Endothelial cell of umbilical vein (primary cell): ENCODE results near the gene EID2B. TPM values are rescaled to one million over a fixed set of nuclear protein-coding genes. Genes with fewer than 3 reads are reported as not detected.

ENCODE experiments used
- BruUV-seq: library from RNA; stranded (reverse); fragments of 400-500 nt; replicated peaks from 2 replicates; lab custom pipeline; 2021; lab: Mats Ljungman, UMichigan
- CTCF ChIA-PET: fragments of 300-600, 350-600 bp; sonication (Branson Sonifier 250); formaldehyde crosslinking; loops from one replicate; lab custom pipeline; 2021; ENCODE audit warnings: antibody characterized with exemption, inconsistent platforms; lab: Charles Lee
- POLR2A ChIA-PET: fragments of 300-600, 350-600 bp; sonication (Branson Sonifier 250); formaldehyde crosslinking; loops from one replicate; lab custom pipeline; 2021; ENCODE audit warnings: antibody characterized with exemption, inconsistent platforms; lab: Charles Lee
- DNase-seq: peaks from one replicate; pipeline ENCODE4 v3.0.0-alpha.2; 2011; ENCODE audit warnings: low read depth, low spot score
- FAIRE-seq: peaks from 2 replicates; lab custom pipeline; 2011; peaks lifted over from hg19 to GRCh38; lab: Jason Lieb, UNC
- H2AFZ ChIP-seq: 2 replicates; pipeline ENCODE4 v1.6.0; 2012; ENCODE audit warnings: low read depth, low read length, control low read depth, inconsistent platforms
- H3K27ac ChIP-seq: 2 replicates; pipeline ENCODE4 v1.5.1; 2011; ENCODE audit warnings: low read depth, mild to moderate bottlenecking, control low read depth, low read length, moderate library complexity; ENCODE audit not compliant: insufficient read depth
- H3K27me3 ChIP-seq, 2 experiments: 2 replicates each; pipeline versions ENCODE4 v1.6.0 to v1.6.1; 2011; ENCODE audit warnings: low read length in 2 of 2, mixed read lengths in 1 of 2; ENCODE audit not compliant: control insufficient read depth in 2 of 2, insufficient read depth in 2 of 2
- H3K36me3 ChIP-seq, 2 experiments: 2 replicates in 1 of 2; 3 replicates in 1 of 2; pipeline ENCODE4 v1.5.1; 2011; ENCODE audit warnings: low read length in 2 of 2, mild to moderate bottlenecking in 1 of 2, moderate library complexity in 1 of 2; ENCODE audit not compliant: control insufficient read depth in 2 of 2, insufficient read depth in 2 of 2; ENCODE audit errors: extremely low read depth in 1 of 2
- H3K4me1 ChIP-seq: 3 replicates; pipeline ENCODE4 v1.5.1; 2011; ENCODE audit warnings: mild to moderate bottlenecking, low read length; ENCODE audit not compliant: control insufficient read depth, insufficient read depth; ENCODE audit errors: extremely low read depth
- H3K4me2 ChIP-seq: 2 replicates; pipeline ENCODE4 v1.6.1; 2011; ENCODE audit warnings: low read length, control low read depth, mixed read lengths; ENCODE audit not compliant: insufficient read depth
- H3K4me3 ChIP-seq, 3 experiments: fragments of 200-600 bp in 1 of 3; sonication (generic), shearing (Covaris generic) in 1 of 3; replicated peaks in 1 of 3; 2 replicates each; pipeline ENCODE4 v1.5.1; 2011 to 2016; ENCODE audit warnings: control low read depth in 3 of 3, low read length in 3 of 3, mild to moderate bottlenecking in 2 of 3, inconsistent platforms in 1 of 3, low read depth in 1 of 3, moderate library complexity in 1 of 3; ENCODE audit not compliant: insufficient read depth in 1 of 3
- H3K79me2 ChIP-seq: 2 replicates; pipeline ENCODE4 v1.6.0; 2012; ENCODE audit warnings: low read length, inconsistent platforms; ENCODE audit not compliant: control insufficient read depth, insufficient read depth
- H3K9ac ChIP-seq: replicated peaks from 2 replicates; pipeline ENCODE3; 2011; ENCODE audit warnings: low read length, control low read depth; ENCODE audit not compliant: insufficient read depth; ENCODE audit errors: extremely low read depth
- H3K9me1 ChIP-seq: replicated peaks from 3 replicates; pipeline ENCODE4 v1.6.0; 2011; ENCODE audit warnings: mild to moderate bottlenecking, low read length; ENCODE audit not compliant: control insufficient read depth, insufficient read depth; ENCODE audit errors: extremely low read depth
- H3K9me3 ChIP-seq: replicated peaks from 2 replicates; pipeline ENCODE4 v1.5.1; 2012; ENCODE audit warnings: low read length, inconsistent platforms; ENCODE audit not compliant: control insufficient read depth, insufficient read depth
- H4K20me1 ChIP-seq: replicated peaks from 2 replicates; pipeline ENCODE3; 2011; ENCODE audit warnings: mild to moderate bottlenecking, low read length; ENCODE audit not compliant: control insufficient read depth, insufficient read depth; ENCODE audit errors: extremely low read depth
- EZH2 ChIP-seq: IDR thresholded peaks from 2 replicates; pipeline ENCODE4 v1.6.1; 2012; ENCODE audit warnings: borderline replicate concordance, low read depth, mild to moderate bottlenecking, moderate library complexity, low read length, inconsistent platforms; ENCODE audit not compliant: severe bottlenecking
- FOS ChIP-seq: IDR thresholded peaks from 2 replicates; pipeline ENCODE4 v1.6.1; 2011; ENCODE audit warnings: mild to moderate bottlenecking, low read length, moderate library complexity, borderline replicate concordance; ENCODE audit not compliant: insufficient read depth
- GATA2 ChIP-seq: IDR thresholded peaks from 2 replicates; pipeline ENCODE4 v1.7.0; 2011; ENCODE audit warnings: low read depth, mild to moderate bottlenecking, moderate library complexity, mixed read lengths, low read length; ENCODE audit not compliant: insufficient read length, insufficient read depth
- JUN ChIP-seq: IDR thresholded peaks from 2 replicates; pipeline ENCODE4 v1.6.1; 2011; ENCODE audit warnings: borderline replicate concordance, low read depth; ENCODE audit not compliant: insufficient read length, insufficient read depth
- MYC ChIP-seq: IDR thresholded peaks from one replicate; pipeline ENCODE4 v1.6.1; 2011; ENCODE audit warnings: mild to moderate bottlenecking, low read depth, low read length
- POLR2A ChIP-seq: IDR thresholded peaks from 2 replicates; pipeline ENCODE4 v1.6.1; 2012; ENCODE audit warnings: low read depth, mild to moderate bottlenecking, control low read depth, low read length
- POLR2AphosphoS5 ChIP-seq: IDR thresholded peaks from 2 replicates; pipeline ENCODE4 v1.6.1; 2012; ENCODE audit warnings: low read depth, mild to moderate bottlenecking, control low read depth, low read length, moderate library complexity; ENCODE audit not compliant: insufficient read depth
- dilution Hi-C: fragments of 300-500 bp; cut with MboI; formaldehyde crosslinking; loops from one replicate; pipeline ENCODE4 v1.15.0; 2019; ENCODE audit warnings: low sequenced_read_pairs; ENCODE audit not compliant: extremely low pct_ligation_motif_present
- intact Hi-C: fragments of 100-400 bp; cut with micrococcal nuclease; formaldehyde crosslinking; loops from one replicate; pipeline ENCODE4 v1.10.0; 2022
- polyA plus RNA-seq, 4 experiments: library from polyadenylated mRNA; depleted of rRNA in 3 of 4; stranded (reverse) in 3 of 4; unstranded in 1 of 4; fragments of >200 nt; gene quantifications; 2 replicates each; pipeline versions ENCODE4 v1.2.1 to v1.2.3, GENCODE V29; 2011 to 2012; ENCODE audit warnings: missing spikeins in 1 of 4
- total RNA-seq: library from RNA; stranded (reverse); gene quantifications from 2 replicates; pipeline ENCODE4 v1.2.3, GENCODE V29; 2021
- TF ChIP-seq, protein P1 (sequence below), 2 donors: IDR thresholded peaks; 1 replicate in 1 of 2; 2 replicates in 1 of 2; pipeline ENCODE4 v1.5.1; 2011; ENCODE audit warnings: low read length in 2 of 2, mild to moderate bottlenecking in 2 of 2, moderate library complexity in 2 of 2, control low read depth in 1 of 2, inconsistent platforms in 1 of 2, low read depth in 1 of 2; ENCODE audit not compliant: insufficient read depth in 1 of 2; ENCODE audit errors: extremely low read depth in 1 of 2
- TF ChIP-seq, protein P2 (sequence below): IDR thresholded peaks from 2 replicates; pipeline ENCODE4 v1.6.1; 2011; ENCODE audit not compliant: insufficient read depth, insufficient read length

Gene EID2B
- total and polyA plus RNA-seq, 2 donors (not counting 3 experiments of a cell fraction or from before 2014, with no cell fraction given), result 1.7 to 3.9 TPM

DNA sequence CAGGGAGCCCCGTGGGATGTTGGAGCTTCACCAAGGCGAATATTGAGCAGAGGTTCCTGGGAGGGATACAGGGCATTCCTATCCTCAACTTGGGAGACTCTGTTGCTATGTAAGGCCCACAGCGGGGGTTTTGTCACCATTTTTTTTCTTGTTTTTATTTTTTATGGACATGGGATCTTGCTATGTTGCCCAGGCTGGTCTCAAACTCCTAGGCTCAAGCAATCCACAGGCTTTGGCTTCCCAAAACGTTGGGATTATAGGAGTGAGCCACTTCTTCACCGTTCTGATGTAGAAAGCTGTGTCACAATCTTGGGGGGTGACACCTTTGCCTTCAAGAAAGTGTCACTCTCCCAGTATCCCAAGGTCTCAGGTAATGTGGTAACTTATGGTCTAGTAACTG is 31.3 kb downstream of the EID2B start:
- Histone ChIP-seq H3K27ac (no peak overlapping the region), H3K4me2 (no peak overlapping the region), H4K20me1 (no peaks in the 10 kb centered on the region), H3K9me3 (no peaks in the 10 kb centered on the region), H3K9ac (no peak overlapping the region), H3K9me1 (no peaks in the 10 kb centered on the region), H3K4me1 (peaks cover 9% of the 10 kb centered on the region), H2AFZ (no peak overlapping the region), H3K79me2 (no peaks in the 10 kb centered on the region), H3K36me3 (no peaks in the 10 kb centered on the region), H3K4me3 (no peak overlapping the region), H3K27me3 (peaks cover 25 to 28% of the 10 kb centered on the region in 2 experiments)
- no peak for FAIRE-seq
- CTCF ChIA-PET, result interaction anchor here (0.7 to 1.1 kb wide), 2 partner anchors 27 to 171 kb away, joined by 3 to 7 read pairs; no protein-coding TSS in a partner anchor
- POLR2A ChIA-PET, result no interaction called here
- TF ChIP-seq POLR2AphosphoS5 (no peak), POLR2A (no peak), FOS (no peak), EZH2 (no peak), MYC (no peak), GATA2 (no peak), JUN (no peak)
- TF ChIP-seq, protein P1, sequence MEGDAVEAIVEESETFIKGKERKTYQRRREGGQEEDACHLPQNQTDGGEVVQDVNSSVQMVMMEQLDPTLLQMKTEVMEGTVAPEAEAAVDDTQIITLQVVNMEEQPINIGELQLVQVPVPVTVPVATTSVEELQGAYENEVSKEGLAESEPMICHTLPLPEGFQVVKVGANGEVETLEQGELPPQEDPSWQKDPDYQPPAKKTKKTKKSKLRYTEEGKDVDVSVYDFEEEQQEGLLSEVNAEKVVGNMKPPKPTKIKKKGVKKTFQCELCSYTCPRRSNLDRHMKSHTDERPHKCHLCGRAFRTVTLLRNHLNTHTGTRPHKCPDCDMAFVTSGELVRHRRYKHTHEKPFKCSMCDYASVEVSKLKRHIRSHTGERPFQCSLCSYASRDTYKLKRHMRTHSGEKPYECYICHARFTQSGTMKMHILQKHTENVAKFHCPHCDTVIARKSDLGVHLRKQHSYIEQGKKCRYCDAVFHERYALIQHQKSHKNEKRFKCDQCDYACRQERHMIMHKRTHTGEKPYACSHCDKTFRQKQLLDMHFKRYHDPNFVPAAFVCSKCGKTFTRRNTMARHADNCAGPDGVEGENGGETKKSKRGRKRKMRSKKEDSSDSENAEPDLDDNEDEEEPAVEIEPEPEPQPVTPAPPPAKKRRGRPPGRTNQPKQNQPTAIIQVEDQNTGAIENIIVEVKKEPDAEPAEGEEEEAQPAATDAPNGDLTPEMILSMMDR (IDR thresholded peaks at IDR 0.05; ENCODE audit: extremely low read depth in 1 of 2, insufficient read depth in 1 of 2, low read depth in 1 of 2, low read length in 2 of 2), result no peak
- TF ChIP-seq, protein P2, sequence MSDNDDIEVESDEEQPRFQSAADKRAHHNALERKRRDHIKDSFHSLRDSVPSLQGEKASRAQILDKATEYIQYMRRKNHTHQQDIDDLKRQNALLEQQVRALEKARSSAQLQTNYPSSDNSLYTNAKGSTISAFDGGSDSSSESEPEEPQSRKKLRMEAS, result no peak
- BruUV-seq, result no TSS peak
- intact Hi-C loops, result no loop called here
- dilution Hi-C loops, result no loop called here
- no peak for DNase-seq
